ENCODE results near the gene C1RL.
"Not testable (repeated sequence)": the region's sequence is repeated elsewhere in the genome, so short reads cannot be mapped to it uniquely, and the experiment has no call there.

Gene C1RL

GRCh38 chr12:7114851-7115250, 5.8 kb upstream of the C1RL start:
- H3K4me1 ChIP-seq (ENCODE audit: control insufficient read depth, insufficient read depth, low read length), result peaks cover 4% of the 10 kb centered on the region
- H3K27ac ChIP-seq (ENCODE audit: low read length), result no peak overlapping the region
- peaks cover 0 to 14% of the 10 kb centered on the region in 2 donors for H3K36me3 ChIP-seq (ENCODE audit: control insufficient read depth in 2 of 2, insufficient read depth in 2 of 2, low read length in 2 of 2)
- H3K4me3 ChIP-seq (ENCODE audit: low read length in 2 of 2), result no peak overlapping the region
- H3K9ac ChIP-seq (ENCODE audit: low read length in 2 of 2), result no peak overlapping the region
- no peaks in the 10 kb centered on the region for H3K27me3 ChIP-seq (ENCODE audit: control insufficient read depth in 1 of 2, insufficient read depth in 2 of 2, low read length in 2 of 2)
- no peaks in the 10 kb centered on the region for H3K9me3 ChIP-seq (ENCODE audit: control insufficient read depth in 2 of 2, low read length in 2 of 2)

GRCh38 chr12:7114008-7114407, 5.0 kb upstream of the C1RL start:
- no peaks in the 10 kb centered on the region for H3K9me3 ChIP-seq (ENCODE audit: control insufficient read depth in 2 of 2, low read length in 2 of 2)
- no peak overlapping the region for H3K9ac ChIP-seq (ENCODE audit: low read length in 2 of 2)
- no peak overlapping the region for H3K4me3 ChIP-seq (ENCODE audit: low read length in 2 of 2)
- H3K4me1 ChIP-seq (ENCODE audit: control insufficient read depth, insufficient read depth, low read length), result peaks cover 11% of the 10 kb centered on the region
- peaks cover 0 to 14% of the 10 kb centered on the region in 2 donors for H3K36me3 ChIP-seq (ENCODE audit: control insufficient read depth in 2 of 2, insufficient read depth in 2 of 2, low read length in 2 of 2)
- H3K27ac ChIP-seq (ENCODE audit: low read length), result no peak overlapping the region
- H3K27me3 ChIP-seq (ENCODE audit: control insufficient read depth in 1 of 2, insufficient read depth in 2 of 2, low read length in 2 of 2), result no peaks in the 10 kb centered on the region

DNA sequence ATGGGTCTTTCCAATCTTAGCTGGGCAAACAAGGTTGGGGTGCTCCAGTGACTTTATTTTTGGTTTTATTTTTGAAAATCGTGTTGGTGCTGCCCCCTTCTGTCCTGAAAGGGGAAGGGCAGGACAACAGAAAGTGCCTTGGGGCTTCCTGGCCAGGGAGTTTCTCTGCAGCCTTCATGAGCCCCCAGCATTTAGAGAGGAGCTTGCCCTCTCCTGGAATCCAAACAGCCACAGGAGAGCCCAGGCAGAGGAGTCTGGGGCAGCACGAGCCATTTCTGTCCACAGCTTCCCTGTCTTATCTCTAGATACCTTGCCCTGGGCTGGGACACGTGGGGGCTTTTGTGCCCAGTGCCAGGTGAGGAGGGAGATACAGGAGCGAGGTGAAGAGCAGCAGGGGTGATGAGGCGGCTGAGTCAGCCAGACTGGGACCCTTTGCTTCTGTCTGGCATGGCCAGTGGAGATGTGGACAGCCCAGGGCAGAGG, 4.4 kb upstream of the C1RL start:
- H3K27ac ChIP-seq (ENCODE audit: low read length), result no peak overlapping the region
- no peaks in the 10 kb centered on the region for H3K27me3 ChIP-seq (ENCODE audit: control insufficient read depth in 1 of 2, insufficient read depth in 2 of 2, low read length in 2 of 2)
- no peak overlapping the region for H3K4me3 ChIP-seq (ENCODE audit: low read length in 2 of 2)
- no peaks in the 10 kb centered on the region for H3K9me3 ChIP-seq (ENCODE audit: control insufficient read depth in 2 of 2, low read length in 2 of 2)
- H3K9ac ChIP-seq (ENCODE audit: low read length in 2 of 2), result no peak overlapping the region
- H3K36me3 ChIP-seq (ENCODE audit: control insufficient read depth in 2 of 2, insufficient read depth in 2 of 2, low read length in 2 of 2), result peaks cover 0 to 13% of the 10 kb centered on the region in 2 donors
- peaks cover 14% of the 10 kb centered on the region for H3K4me1 ChIP-seq (ENCODE audit: control insufficient read depth, insufficient read depth, low read length)

DNA sequence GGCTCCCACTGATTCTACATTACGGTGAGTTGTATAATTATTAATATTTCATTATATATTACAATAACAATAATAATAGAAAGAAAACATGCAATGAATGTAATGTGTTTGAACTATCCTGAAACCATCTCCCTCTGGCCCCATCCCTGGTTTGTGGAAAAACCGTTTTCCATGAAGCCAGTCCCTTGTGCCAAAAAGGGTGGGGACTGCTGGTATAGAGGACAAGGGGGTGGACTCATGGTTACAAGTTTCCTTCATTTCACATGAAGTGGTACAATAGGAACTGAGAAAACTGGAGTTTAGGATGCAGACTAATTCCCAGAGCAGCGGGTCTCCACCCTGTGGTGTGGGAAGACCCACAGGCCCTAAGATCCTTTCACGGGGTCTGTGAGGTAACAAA, 3.0 kb upstream of the C1RL start:
- no peaks in the 10 kb centered on the region for H3K27me3 ChIP-seq (ENCODE audit: control insufficient read depth in 1 of 2, insufficient read depth in 2 of 2, low read length in 2 of 2)
- peaks cover 22% of the 10 kb centered on the region for H3K4me1 ChIP-seq (ENCODE audit: control insufficient read depth, insufficient read depth, low read length)
- no peaks in the 10 kb centered on the region for H3K9me3 ChIP-seq (ENCODE audit: control insufficient read depth in 2 of 2, low read length in 2 of 2)
- H3K9ac ChIP-seq (ENCODE audit: low read length in 2 of 2), result no peak overlapping the region
- no peak overlapping the region for H3K27ac ChIP-seq (ENCODE audit: low read length)
- H3K4me3 ChIP-seq (ENCODE audit: low read length in 2 of 2), result no peak overlapping the region
- peaks cover 0 to 12% of the 10 kb centered on the region in 2 donors for H3K36me3 ChIP-seq (ENCODE audit: control insufficient read depth in 2 of 2, insufficient read depth in 2 of 2, low read length in 2 of 2)

DNA sequence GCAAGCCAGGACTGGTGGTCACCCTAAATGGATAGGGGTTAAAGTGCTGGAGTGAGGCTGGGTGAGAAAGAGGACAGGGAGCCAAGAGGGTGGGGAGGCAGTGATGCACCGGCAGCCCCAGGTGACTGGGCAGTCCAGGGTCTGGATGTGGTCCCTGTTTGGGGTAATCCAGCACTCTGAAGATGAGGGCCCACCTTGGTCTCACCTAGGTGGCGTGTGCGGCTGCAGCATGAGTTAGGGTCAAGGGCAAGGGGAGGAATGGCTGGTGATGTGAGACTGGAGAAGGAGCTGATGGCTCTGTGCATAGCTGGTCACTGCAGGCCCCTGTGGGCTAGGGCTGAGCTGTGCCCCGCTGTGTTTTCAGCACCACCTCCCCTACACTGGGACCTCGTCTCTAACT, 1.6 kb upstream of the C1RL start:
- no peaks in the 10 kb centered on the region for H3K27me3 ChIP-seq (ENCODE audit: control insufficient read depth in 1 of 2, insufficient read depth in 2 of 2, low read length in 2 of 2)
- H3K36me3 ChIP-seq (ENCODE audit: control insufficient read depth in 2 of 2, insufficient read depth in 2 of 2, low read length in 2 of 2), result peaks cover 0 to 5% of the 10 kb centered on the region in 2 donors
- no peak overlapping the region for H3K27ac ChIP-seq (ENCODE audit: low read length)
- peaks cover 22% of the 10 kb centered on the region for H3K4me1 ChIP-seq (ENCODE audit: control insufficient read depth, insufficient read depth, low read length)
- H3K9ac ChIP-seq (ENCODE audit: low read length in 2 of 2), result no peak overlapping the region
- H3K9me3 ChIP-seq (ENCODE audit: control insufficient read depth in 2 of 2, low read length in 2 of 2), result no peaks in the 10 kb centered on the region
- H3K4me3 ChIP-seq (ENCODE audit: low read length in 2 of 2), result no peak overlapping the region

GRCh38 chr12:7109572-7109920, 532 bp upstream of the C1RL start:
- peak overlapping the region in 1 of 2 donors; percentile 89 for H3K4me3 ChIP-seq (ENCODE audit: low read length in 2 of 2)
- no peaks in the 10 kb centered on the region for H3K9me3 ChIP-seq (ENCODE audit: control insufficient read depth in 2 of 2, low read length in 2 of 2)
- peaks cover 22% of the 10 kb centered on the region for H3K4me1 ChIP-seq (ENCODE audit: control insufficient read depth, insufficient read depth, low read length)
- peak overlapping the region; percentile 75 to 93 for H3K9ac ChIP-seq (ENCODE audit: low read length in 2 of 2)
- H3K27ac ChIP-seq (ENCODE audit: low read length), result peak overlapping the region; percentile 94
- H3K36me3 ChIP-seq (ENCODE audit: control insufficient read depth in 2 of 2, insufficient read depth in 2 of 2, low read length in 2 of 2), result no peaks in the 10 kb centered on the region
- H3K27me3 ChIP-seq (ENCODE audit: control insufficient read depth in 1 of 2, insufficient read depth in 2 of 2, low read length in 2 of 2), result no peaks in the 10 kb centered on the region

- Histone ChIP-seq H3K36me3 (ENCODE audit: control insufficient read depth in 2 of 2, insufficient read depth in 2 of 2, low read length in 2 of 2) (peaks cover 0 to 3% of the 10 kb centered on the region in 2 donors), H3K4me1 (ENCODE audit: control insufficient read depth, insufficient read depth, low read length) (peaks cover 20% of the 10 kb centered on the region), H3K27ac (ENCODE audit: low read length) (peak overlapping the region; percentile 94), H3K27me3 (ENCODE audit: control insufficient read depth in 1 of 2, insufficient read depth in 2 of 2, low read length in 2 of 2) (no peaks in the 10 kb centered on the region), H3K9me3 (ENCODE audit: control insufficient read depth in 2 of 2, low read length in 2 of 2) (no peaks in the 10 kb centered on the region), H3K4me3 (ENCODE audit: low read length in 2 of 2) (peak overlapping the region; percentile 89 to 93), H3K9ac (ENCODE audit: low read length in 2 of 2) (peak overlapping the region; percentile 93)
Measured at GRCh38 chr12:7108003-7108795, 815 bp downstream of the C1RL start.

DNA sequence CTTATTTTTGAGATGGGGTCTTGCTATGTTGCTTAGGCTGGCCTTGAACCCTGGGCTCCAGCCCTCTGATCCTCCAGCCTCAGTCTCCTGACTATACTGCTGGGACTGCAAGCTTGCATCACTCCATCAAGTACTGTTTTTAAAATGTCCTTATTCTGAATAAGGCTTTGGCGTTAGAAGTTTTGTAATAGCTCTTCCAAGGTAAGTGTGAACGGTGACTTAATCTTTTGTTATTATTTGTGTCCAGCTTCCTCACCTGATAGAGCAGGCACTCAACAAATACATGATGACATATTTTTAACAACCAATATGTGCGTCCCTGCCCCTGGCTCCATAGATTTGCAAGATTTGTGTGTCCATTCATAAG, 1.4 kb downstream of the C1RL start:
- peak overlapping the region; percentile 93 for H3K9ac ChIP-seq (ENCODE audit: low read length in 2 of 2)

DNA sequence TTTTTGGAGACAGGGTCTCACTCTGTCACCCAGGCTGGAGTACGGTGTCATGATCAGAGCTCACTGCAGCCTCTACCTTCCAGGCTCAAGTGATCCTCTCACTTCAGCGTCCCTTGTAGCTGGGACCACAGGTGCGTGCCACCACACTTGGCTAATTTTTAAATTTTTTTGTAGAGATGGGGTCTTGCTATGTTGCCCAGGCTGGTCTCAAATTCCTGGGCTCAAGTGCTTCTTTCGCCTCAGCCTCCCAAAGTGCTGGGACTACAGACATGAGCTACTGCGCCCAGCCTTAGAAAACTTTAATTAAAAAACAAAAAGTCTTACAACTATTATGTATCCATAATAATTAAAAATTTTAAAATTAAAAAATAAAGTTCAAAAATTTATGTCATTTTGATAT, 1.8 kb downstream of the C1RL start:
- not testable (repeated sequence) for H3K27ac ChIP-seq (ENCODE audit: low read length); H3K36me3 ChIP-seq (ENCODE audit: control insufficient read depth in 2 of 2, insufficient read depth in 2 of 2, low read length in 2 of 2); H3K4me3 ChIP-seq (ENCODE audit: low read length in 2 of 2); H3K9ac ChIP-seq (ENCODE audit: low read length in 2 of 2); H3K9me3 ChIP-seq (ENCODE audit: control insufficient read depth in 2 of 2, low read length in 2 of 2); H3K27me3 ChIP-seq (ENCODE audit: control insufficient read depth in 1 of 2, insufficient read depth in 2 of 2, low read length in 2 of 2)
- peaks cover 18% of the 10 kb centered on the region for H3K4me1 ChIP-seq (ENCODE audit: control insufficient read depth, insufficient read depth, low read length)

More for the DNA sequence above, 1.4 kb downstream of the C1RL start:
- Histone ChIP-seq H3K36me3 (ENCODE audit: control insufficient read depth in 2 of 2, insufficient read depth in 2 of 2, low read length in 2 of 2) (peaks cover 0 to 3% of the 10 kb centered on the region in 2 donors), H3K27ac (ENCODE audit: low read length) (peak overlapping the region; percentile 94), H3K4me3 (ENCODE audit: low read length in 2 of 2) (peak overlapping the region; percentile 89 to 93), H3K4me1 (ENCODE audit: control insufficient read depth, insufficient read depth, low read length) (peaks cover 18% of the 10 kb centered on the region), H3K27me3 (ENCODE audit: control insufficient read depth in 1 of 2, insufficient read depth in 2 of 2, low read length in 2 of 2) (no peaks in the 10 kb centered on the region), H3K9me3 (ENCODE audit: control insufficient read depth in 2 of 2, low read length in 2 of 2) (no peaks in the 10 kb centered on the region)

GRCh38 chr12:7106082-7106481, 2.9 kb downstream of the C1RL start:
- Histone ChIP-seq H3K9ac (ENCODE audit: low read length in 2 of 2) (no peak overlapping the region), H3K27ac (ENCODE audit: low read length) (no peak overlapping the region), H3K4me1 (ENCODE audit: control insufficient read depth, insufficient read depth, low read length) (peaks cover 20% of the 10 kb centered on the region), H3K4me3 (ENCODE audit: low read length in 2 of 2) (no peak overlapping the region), H3K27me3 (ENCODE audit: control insufficient read depth in 1 of 2, insufficient read depth in 2 of 2, low read length in 2 of 2) (no peaks in the 10 kb centered on the region), H3K36me3 (ENCODE audit: control insufficient read depth in 2 of 2, insufficient read depth in 2 of 2, low read length in 2 of 2) (peaks cover 0 to 10% of the 10 kb centered on the region in 2 donors), H3K9me3 (ENCODE audit: control insufficient read depth in 2 of 2, low read length in 2 of 2) (no peaks in the 10 kb centered on the region)

DNA sequence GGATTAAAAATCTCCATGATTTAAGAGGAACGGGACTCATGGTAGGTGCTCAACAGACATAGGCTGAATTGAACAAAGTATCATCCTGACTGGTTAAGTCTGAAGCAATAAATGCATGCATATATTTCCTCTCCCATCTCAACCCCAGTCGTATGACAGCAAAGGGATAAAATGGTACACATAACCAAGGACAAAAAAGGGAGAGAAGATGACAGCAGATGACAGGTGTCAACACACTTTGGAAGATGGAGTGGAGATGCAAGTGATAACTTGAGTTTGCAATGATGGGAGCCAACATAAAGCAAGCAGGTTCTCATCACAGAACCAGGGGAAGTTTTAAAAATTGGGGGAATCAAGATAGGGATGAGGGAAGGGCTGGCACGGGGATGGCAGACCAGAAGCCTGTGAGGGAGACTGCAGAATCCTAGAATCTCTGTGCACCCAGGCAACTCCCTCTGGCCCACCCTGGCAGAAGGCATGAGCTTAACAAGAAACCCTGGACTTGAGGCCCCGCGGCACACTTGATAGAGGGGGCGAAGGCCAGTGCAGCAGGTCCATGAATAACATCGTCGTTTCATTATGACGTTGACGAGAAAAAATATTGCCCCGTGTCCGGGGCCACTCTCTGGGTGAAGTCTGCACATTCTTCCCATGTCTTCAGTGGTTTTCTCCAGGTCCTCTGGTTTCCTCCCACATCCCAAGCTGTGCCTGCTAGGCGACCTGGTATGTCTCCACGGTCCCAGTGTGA, 5.0 kb downstream of the C1RL start:
- no peaks in the 10 kb centered on the region for H3K9me3 ChIP-seq (ENCODE audit: control insufficient read depth in 2 of 2, low read length in 2 of 2)
- H3K36me3 ChIP-seq (ENCODE audit: control insufficient read depth in 2 of 2, insufficient read depth in 2 of 2, low read length in 2 of 2), result peaks cover 4 to 19% of the 10 kb centered on the region in 2 donors
- H3K27ac ChIP-seq (ENCODE audit: low read length), result no peak overlapping the region
- H3K9ac ChIP-seq (ENCODE audit: low read length in 2 of 2), result no peak overlapping the region
- H3K27me3 ChIP-seq (ENCODE audit: control insufficient read depth in 1 of 2, insufficient read depth in 2 of 2, low read length in 2 of 2), result no peaks in the 10 kb centered on the region
- H3K4me3 ChIP-seq (ENCODE audit: low read length in 2 of 2), result no peak overlapping the region
- peaks cover 13% of the 10 kb centered on the region for H3K4me1 ChIP-seq (ENCODE audit: control insufficient read depth, insufficient read depth, low read length)
